Progenitor cell of endocrine pancreas (in vitro differentiated cells): ENCODE measurements around the gene BLVRB. TPM values are rescaled to one million over a fixed set of nuclear protein-coding genes. Genes with fewer than 3 reads are reported as not detected.

Source experiments
- DNase-seq: peaks from one replicate; pipeline ENCODE4 v3.0.0; 2021; ENCODE audit warnings: low spot score; ENCODE audit not compliant: unreplicated experiment
- H3K27ac Mint-ChIP-seq: 2 replicates; pipeline ENCODE4 v1.8.0; 2021; ENCODE audit warnings: mild to moderate bottlenecking, moderate library complexity, mixed read lengths
- H3K27me3 Mint-ChIP-seq: 2 replicates; pipeline ENCODE4 v1.8.0; 2021; ENCODE audit warnings: mixed read lengths
- H3K36me3 Mint-ChIP-seq: 2 replicates; pipeline ENCODE4 v1.8.0; 2022; ENCODE audit warnings: mixed read lengths; ENCODE audit not compliant: insufficient read depth
- H3K4me1 Mint-ChIP-seq: 2 replicates; pipeline ENCODE4 v1.8.0; 2021; ENCODE audit warnings: low read depth, mixed read lengths
- H3K4me3 Mint-ChIP-seq: 2 replicates; pipeline ENCODE4 v1.8.0; 2021; ENCODE audit warnings: low read depth, mild to moderate bottlenecking, moderate library complexity, mixed read lengths
- H3K9me3 Mint-ChIP-seq: 2 replicates; pipeline ENCODE4 v1.8.0; 2021; ENCODE audit warnings: low read depth, mixed read lengths
- CTCF ChIP-seq: fragments of 200-600 bp; sonication (generic); IDR thresholded peaks from one replicate; pipeline ENCODE4 v1.5.0; 2021; ENCODE audit warnings: antibody characterized with exemption, mild to moderate bottlenecking; ENCODE audit not compliant: unreplicated experiment
- total RNA-seq: library from RNA; stranded (reverse); gene quantifications from 2 replicates; pipeline ENCODE4 v1.2.1, GENCODE V29; 2021

The BLVRB gene
- total RNA-seq, 1 donor from 2014 or later = 14.0 TPM

GRCh38 chr19:40422748-40423566 lies 42.6 kb downstream of the BLVRB start:
- H3K27me3 Mint-ChIP-seq = peaks cover 2% of the 10 kb centered on the region
- H3K27ac Mint-ChIP-seq = peak overlapping the region; percentile 77
- no peaks in the 10 kb centered on the region for H3K36me3 Mint-ChIP-seq
- H3K9me3 Mint-ChIP-seq = no peaks in the 10 kb centered on the region
- no peak for DNase-seq
- H3K4me3 Mint-ChIP-seq = no peak overlapping the region
- TF ChIP-seq CTCF = no peak
- peaks cover 12% of the 10 kb centered on the region for H3K4me1 Mint-ChIP-seq

GRCh38 chr19:40421993-40422747 lies 43.4 kb downstream of the BLVRB start:
- peak overlapping the region; percentile 97 for H3K27ac Mint-ChIP-seq
- peaks cover 2% of the 10 kb centered on the region for H3K27me3 Mint-ChIP-seq
- H3K4me3 Mint-ChIP-seq = no peak overlapping the region
- DNase-seq = no peak
- peaks cover 12% of the 10 kb centered on the region for H3K4me1 Mint-ChIP-seq
- H3K9me3 Mint-ChIP-seq = no peaks in the 10 kb centered on the region
- no peaks in the 10 kb centered on the region for H3K36me3 Mint-ChIP-seq
- TF ChIP-seq CTCF = no peak

GRCh38 chr19:40420766-40421765 lies 44.5 kb downstream of the BLVRB start:
- Mint-ChIP-seq H3K27ac (peak overlapping the region; percentile 97), H3K4me3 (peak overlapping the region; percentile 71), H3K27me3 (peaks cover 2% of the 10 kb centered on the region), H3K36me3 (no peaks in the 10 kb centered on the region), H3K9me3 (no peaks in the 10 kb centered on the region), H3K4me1 (peaks cover 12% of the 10 kb centered on the region)
- peak; percentile 87 for DNase-seq
- peak; percentile 98 for TF ChIP-seq CTCF

- Mint-ChIP-seq H3K9me3 (no peaks in the 10 kb centered on the region), H3K27ac (peak overlapping the region; percentile 97), H3K27me3 (peaks cover 2% of the 10 kb centered on the region), H3K36me3 (no peaks in the 10 kb centered on the region), H3K4me3 (peak overlapping the region; percentile 71), H3K4me1 (peaks cover 12% of the 10 kb centered on the region)
- no peak for DNase-seq
- no peak for TF ChIP-seq CTCF
Measured at GRCh38 chr19:40420451-40420765, 45.1 kb downstream of the BLVRB start.

- Mint-ChIP-seq H3K4me3 (no peak overlapping the region), H3K27me3 (peaks cover 2% of the 10 kb centered on the region), H3K4me1 (peaks cover 9% of the 10 kb centered on the region), H3K27ac (no peak overlapping the region), H3K36me3 (no peaks in the 10 kb centered on the region), H3K9me3 (no peaks in the 10 kb centered on the region)
- TF ChIP-seq CTCF = no peak
- DNase-seq = no peak
Measured at GRCh38 chr19:40419780-40420179, 45.8 kb downstream of the BLVRB start.
